Measurements from ENCODE around the gene AP2A1.

AP2A1 gene

DNA sequence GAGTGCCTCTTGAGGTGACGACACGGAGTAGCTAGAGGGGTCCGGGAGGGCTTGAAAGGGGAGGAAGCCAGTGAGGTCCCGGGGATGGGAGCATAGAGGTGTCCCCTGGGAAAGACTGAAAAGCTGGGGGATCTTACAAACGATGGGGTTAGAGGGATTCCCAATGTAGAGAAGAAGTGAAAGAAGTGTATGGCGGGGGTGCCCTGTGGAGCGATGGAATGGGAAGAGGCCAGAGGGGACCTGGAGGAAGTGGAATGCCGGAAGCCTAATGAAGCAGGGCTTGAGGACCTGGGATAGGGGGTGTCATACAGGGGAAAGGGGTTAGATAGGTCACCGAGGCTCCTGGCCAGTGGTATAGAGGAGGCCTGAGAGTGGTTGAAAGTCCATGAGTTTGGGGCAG lies 580 bp downstream of the AP2A1 start:
- peak overlapping the region; percentile 91 for H3K4me3 ChIP-seq (ENCODE audit: low read depth, low read length)
- TF ChIP-seq POLR2A (IDR thresholded peaks at IDR 0.05; ENCODE audit: extremely low read depth, insufficient read length) (no peak), MYC (IDR thresholded peaks at IDR 0.05; ENCODE audit: low read depth, low read length) (no peak)
- TF ChIP-seq, protein P1, sequence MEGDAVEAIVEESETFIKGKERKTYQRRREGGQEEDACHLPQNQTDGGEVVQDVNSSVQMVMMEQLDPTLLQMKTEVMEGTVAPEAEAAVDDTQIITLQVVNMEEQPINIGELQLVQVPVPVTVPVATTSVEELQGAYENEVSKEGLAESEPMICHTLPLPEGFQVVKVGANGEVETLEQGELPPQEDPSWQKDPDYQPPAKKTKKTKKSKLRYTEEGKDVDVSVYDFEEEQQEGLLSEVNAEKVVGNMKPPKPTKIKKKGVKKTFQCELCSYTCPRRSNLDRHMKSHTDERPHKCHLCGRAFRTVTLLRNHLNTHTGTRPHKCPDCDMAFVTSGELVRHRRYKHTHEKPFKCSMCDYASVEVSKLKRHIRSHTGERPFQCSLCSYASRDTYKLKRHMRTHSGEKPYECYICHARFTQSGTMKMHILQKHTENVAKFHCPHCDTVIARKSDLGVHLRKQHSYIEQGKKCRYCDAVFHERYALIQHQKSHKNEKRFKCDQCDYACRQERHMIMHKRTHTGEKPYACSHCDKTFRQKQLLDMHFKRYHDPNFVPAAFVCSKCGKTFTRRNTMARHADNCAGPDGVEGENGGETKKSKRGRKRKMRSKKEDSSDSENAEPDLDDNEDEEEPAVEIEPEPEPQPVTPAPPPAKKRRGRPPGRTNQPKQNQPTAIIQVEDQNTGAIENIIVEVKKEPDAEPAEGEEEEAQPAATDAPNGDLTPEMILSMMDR (IDR thresholded peaks at IDR 0.05; ENCODE audit: low read depth, low read length), result no peak
- TF ChIP-seq, protein P2, sequence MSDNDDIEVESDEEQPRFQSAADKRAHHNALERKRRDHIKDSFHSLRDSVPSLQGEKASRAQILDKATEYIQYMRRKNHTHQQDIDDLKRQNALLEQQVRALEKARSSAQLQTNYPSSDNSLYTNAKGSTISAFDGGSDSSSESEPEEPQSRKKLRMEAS (IDR thresholded peaks at IDR 0.05; ENCODE audit: low read depth, low read length), result no peak
- no peak for DNase-seq (ENCODE audit: low read depth)

DNA sequence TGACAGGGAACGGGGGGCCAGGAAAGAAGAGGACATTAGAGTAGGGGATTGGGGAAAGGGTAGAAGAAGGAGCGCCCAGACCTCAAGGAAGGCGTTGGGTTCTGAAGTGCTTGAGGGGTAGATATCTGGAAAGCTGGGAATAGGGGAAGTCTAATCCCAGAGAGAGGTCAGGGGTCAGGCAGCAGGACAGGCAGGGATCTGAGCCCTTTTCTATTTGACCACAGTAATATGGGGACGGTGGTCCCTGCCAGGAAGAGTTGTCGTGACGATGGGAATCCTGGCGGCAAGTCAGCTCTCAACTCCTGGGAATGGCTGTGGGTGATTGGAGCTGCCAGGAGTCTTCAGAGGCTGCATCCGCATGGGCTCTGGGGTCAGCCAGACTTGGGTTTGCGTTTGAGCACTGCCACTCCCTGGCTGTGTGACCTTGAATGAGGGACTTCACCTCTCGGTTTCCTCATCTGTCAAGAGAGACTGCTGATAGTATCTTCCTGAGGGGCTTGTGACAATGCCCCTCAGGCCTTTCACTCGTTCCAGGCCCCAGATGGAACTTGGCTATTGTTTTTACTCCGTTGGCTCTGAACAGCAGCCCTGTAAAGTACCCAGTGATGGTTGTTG lies 1.3 kb downstream of the AP2A1 start:
- peak overlapping the region; percentile 91 for H3K4me3 ChIP-seq (ENCODE audit: low read depth, low read length)
- DNase-seq (ENCODE audit: low read depth), result no peak
- TF ChIP-seq MYC (IDR thresholded peaks at IDR 0.05; ENCODE audit: low read depth, low read length), result no peak
- no peak for TF ChIP-seq POLR2A (IDR thresholded peaks at IDR 0.05; ENCODE audit: extremely low read depth, insufficient read length)
- TF ChIP-seq, protein P1 (IDR thresholded peaks at IDR 0.05; ENCODE audit: low read depth, low read length), result no peak
- TF ChIP-seq, protein P2 (IDR thresholded peaks at IDR 0.05; ENCODE audit: low read depth, low read length), result no peak

DNA sequence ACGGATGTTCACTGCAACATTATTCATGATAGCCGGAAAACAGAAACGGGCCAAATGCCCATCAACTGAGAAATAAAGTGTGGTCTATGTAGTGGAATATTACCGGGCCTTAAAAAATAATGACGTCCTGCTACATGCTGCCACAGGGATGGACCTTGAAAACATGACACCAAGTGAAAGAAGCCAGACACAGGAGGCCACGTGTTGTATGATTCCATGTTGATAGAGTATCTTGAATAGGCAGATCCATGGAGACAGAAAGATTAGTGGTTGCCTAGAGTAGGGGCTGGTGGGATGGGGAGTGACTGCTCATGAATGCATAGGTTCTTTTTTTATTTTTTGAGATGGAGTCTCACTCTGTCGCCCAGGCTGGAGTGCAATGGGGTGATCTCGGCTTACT lies 3.7 kb downstream of the AP2A1 start:
- TF ChIP-seq, protein P1 (IDR thresholded peaks at IDR 0.05; ENCODE audit: low read depth, low read length), result no peak
- no peak for TF ChIP-seq MYC (IDR thresholded peaks at IDR 0.05; ENCODE audit: low read depth, low read length)
- TF ChIP-seq POLR2A (IDR thresholded peaks at IDR 0.05; ENCODE audit: extremely low read depth, insufficient read length), result no peak
- TF ChIP-seq, protein P2 (IDR thresholded peaks at IDR 0.05; ENCODE audit: low read depth, low read length), result no peak
- no peak overlapping the region for H3K4me3 ChIP-seq (ENCODE audit: low read depth, low read length)

DNA sequence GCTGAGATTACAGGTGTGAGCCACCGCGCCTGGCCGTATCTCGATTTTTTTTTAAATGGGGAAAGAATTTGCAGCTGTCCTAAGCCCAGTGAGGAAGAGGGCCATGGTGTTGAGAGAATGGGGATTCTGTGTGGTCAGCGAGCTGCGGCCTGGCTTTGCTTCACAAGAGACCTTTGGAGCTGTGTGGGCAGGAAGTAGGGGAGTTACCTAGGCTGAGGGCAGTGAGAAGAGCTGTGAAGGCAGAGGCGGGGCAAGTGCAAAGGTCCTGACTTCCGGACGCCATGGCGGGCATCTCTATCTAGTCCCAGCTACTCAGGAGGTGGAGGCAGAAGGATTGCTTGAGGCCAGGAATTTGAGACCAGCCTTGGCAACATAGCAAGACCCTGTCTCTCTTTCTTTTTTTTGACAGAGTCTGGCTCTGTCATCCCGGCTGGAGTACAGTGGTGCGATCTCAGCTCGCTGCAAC lies 4.9 kb downstream of the AP2A1 start:
- no peak for DNase-seq (ENCODE audit: low read depth)
- no peak overlapping the region for H3K4me3 ChIP-seq (ENCODE audit: low read depth, low read length)
- TF ChIP-seq, protein P1 (IDR thresholded peaks at IDR 0.05; ENCODE audit: low read depth, low read length), result no peak
- TF ChIP-seq, protein P2 (IDR thresholded peaks at IDR 0.05; ENCODE audit: low read depth, low read length), result no peak
- TF ChIP-seq MYC (IDR thresholded peaks at IDR 0.05; ENCODE audit: low read depth, low read length) (no peak), POLR2A (IDR thresholded peaks at IDR 0.05; ENCODE audit: extremely low read depth, insufficient read length) (no peak)

More for the DNA sequence above, 3.7 kb downstream of the AP2A1 start:
- no peak for DNase-seq (ENCODE audit: low read depth)

DNA sequence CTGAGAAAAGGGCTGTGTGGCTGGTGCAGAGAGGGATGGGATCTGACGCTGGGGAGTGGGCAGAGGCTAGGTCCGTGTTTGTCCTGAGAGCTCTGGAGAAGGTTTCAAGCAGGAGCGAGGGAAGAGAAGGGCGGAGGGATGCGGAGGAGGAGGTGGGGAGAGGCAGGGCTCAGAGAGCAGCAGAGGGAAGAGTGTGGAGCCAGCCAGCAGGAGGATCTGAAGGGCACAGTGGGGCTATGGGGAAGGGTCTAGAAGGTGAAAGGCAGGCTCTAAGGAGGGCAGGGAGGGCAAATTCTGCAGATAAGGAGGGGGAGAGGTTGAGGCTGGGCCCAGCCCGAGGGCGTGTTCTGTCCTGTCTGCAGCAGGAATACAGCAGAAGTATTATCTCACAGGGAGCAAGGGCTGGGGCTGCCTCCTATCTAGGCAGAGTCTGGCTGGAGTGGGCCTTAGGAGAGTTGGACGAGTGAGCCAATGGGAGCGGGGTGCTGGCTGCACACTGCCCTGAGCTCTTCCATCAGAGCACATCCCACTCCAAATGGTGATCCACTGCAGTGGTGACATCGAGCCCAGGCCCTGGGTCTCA lies 6.1 kb downstream of the AP2A1 start:
- no peak for DNase-seq (ENCODE audit: low read depth)
- no peak overlapping the region for H3K4me3 ChIP-seq (ENCODE audit: low read depth, low read length)
- TF ChIP-seq, protein P1 (IDR thresholded peaks at IDR 0.05; ENCODE audit: low read depth, low read length), result no peak
- no peak for TF ChIP-seq POLR2A (IDR thresholded peaks at IDR 0.05; ENCODE audit: extremely low read depth, insufficient read length)

All from NB4 (cell line).